Uterus (tissue), 4 donors: ENCODE results near the gene PLCL2. TPM values are rescaled to one million over a fixed set of nuclear protein-coding genes. Genes with fewer than 3 reads are reported as not detected.
"Not testable (repeated sequence)": the region's sequence is repeated elsewhere in the genome, so short reads cannot be mapped to it uniquely, and the experiment has no call there.

ENCODE experiments used
- DNase-seq, 2 donors: peaks; one replicate each; pipeline ENCODE4 v3.0.0-alpha.2; 2019 to 2020
- H3K27ac ChIP-seq, 2 donors: fragments of 200-600 bp; sonication (generic); 1 replicate in 1 of 2; 2 replicates in 1 of 2; pipeline ENCODE4 v1.5.1; 2016 to 2018
- H3K27me3 ChIP-seq, 2 donors: fragments of 200-600 bp; sonication (generic); one replicate each; pipeline ENCODE4 v1.5.1; 2018 to 2019; ENCODE audit warnings: control low read depth in 1 of 2
- H3K36me3 ChIP-seq, 2 donors: fragments of 200-600 bp; sonication (generic); one replicate each; pipeline ENCODE4 v1.5.1; 2019; ENCODE audit warnings: control low read depth in 1 of 2
- H3K4me1 ChIP-seq, 2 donors: fragments of 200-600 bp; sonication (generic); one replicate each; pipeline ENCODE4 v1.5.1; 2018 to 2019; ENCODE audit warnings: control low read depth in 1 of 2
- H3K4me3 ChIP-seq, 2 donors: fragments of 200-600 bp; sonication (generic); 1 replicate in 1 of 2; 2 replicates in 1 of 2; pipeline ENCODE4 v1.5.1; 2018 to 2019; ENCODE audit warnings: mild to moderate bottlenecking in 1 of 2
- H3K9me3 ChIP-seq, 2 donors: fragments of 200-600 bp; sonication (generic); one replicate each; pipeline ENCODE4 v1.5.1; 2019; ENCODE audit warnings: control low read depth in 1 of 2
- CTCF ChIP-seq, 4 experiments: fragments of 200-600 bp in 2 of 4; fragments of 450-650 bp in 2 of 4; sonication (generic) in 2 of 4; IDR thresholded peaks; one replicate each; pipeline ENCODE4 v1.5.1; 2016 to 2019; ENCODE audit warnings: antibody characterized with exemption in 4 of 4, mild to moderate bottlenecking in 2 of 4, moderate library complexity in 1 of 4
- POLR2A ChIP-seq, 2 donors: fragments of 450-650 bp; IDR thresholded peaks; one replicate each; pipeline ENCODE4 v1.6.1; 2016; ENCODE audit warnings: antibody characterized with exemption in 2 of 2, mild to moderate bottlenecking in 1 of 2, moderate library complexity in 1 of 2
- intact Hi-C: fragments of 100-400 bp; cut with DNase I; formaldehyde crosslinking; loops from one replicate; pipeline ENCODE4 v1.15.1; 2023; ENCODE audit warnings: low total_unique reads
- total RNA-seq, 4 donors: library from RNA; depleted of rRNA in 3 of 4; stranded (reverse); fragments of >200 nt in 3 of 4; gene quantifications; one replicate each; pipeline versions ENCODE4 v1.1.0 to v1.2.4, GENCODE V29; 2014 to 2023
- donor health status: DM: yes; HTN: yes; CAD: no.

PLCL2 gene
- total RNA-seq, 4 donors from 2014 or later = 9.7 to 63.0 (median 19.5) TPM

- no peak for TF ChIP-seq POLR2A (IDR thresholded peaks at IDR 0.05)
- TF ChIP-seq CTCF (IDR thresholded peaks at IDR 0.05) = no peak
- Histone ChIP-seq H3K27me3 (no peaks in the 10 kb centered on the region), H3K4me3 (no peak overlapping the region), H3K9me3 (no peaks in the 10 kb centered on the region), H3K4me1 (no peaks in the 10 kb centered on the region), H3K36me3 (no peaks in the 10 kb centered on the region), H3K27ac (no peak overlapping the region)
- intact Hi-C loops = no loop called here
- no peak for DNase-seq
Observed at GRCh38 chr3:17122758-17123157, 238.0 kb downstream of the PLCL2 start.

- Histone ChIP-seq H3K9me3 (no peaks in the 10 kb centered on the region), H3K27me3 (no peaks in the 10 kb centered on the region), H3K4me3 (no peak overlapping the region), H3K4me1 (no peaks in the 10 kb centered on the region), H3K27ac (no peak overlapping the region), H3K36me3 (no peaks in the 10 kb centered on the region)
- TF ChIP-seq POLR2A (IDR thresholded peaks at IDR 0.05) (no peak), CTCF (IDR thresholded peaks at IDR 0.05) (no peak)
- intact Hi-C loops = no loop called here
- DNase-seq = no peak
Observed at GRCh38 chr3:17125738-17126442, 241.1 kb downstream of the PLCL2 start.

GRCh38 chr3:17128671-17129070 lies 243.9 kb downstream of the PLCL2 start:
- DNase-seq, H3K9me3 ChIP-seq, H3K27me3 ChIP-seq, H3K27ac ChIP-seq, intact Hi-C loops, H3K4me1 ChIP-seq, H3K4me3 ChIP-seq, H3K36me3 ChIP-seq: not testable (repeated sequence)

DNA sequence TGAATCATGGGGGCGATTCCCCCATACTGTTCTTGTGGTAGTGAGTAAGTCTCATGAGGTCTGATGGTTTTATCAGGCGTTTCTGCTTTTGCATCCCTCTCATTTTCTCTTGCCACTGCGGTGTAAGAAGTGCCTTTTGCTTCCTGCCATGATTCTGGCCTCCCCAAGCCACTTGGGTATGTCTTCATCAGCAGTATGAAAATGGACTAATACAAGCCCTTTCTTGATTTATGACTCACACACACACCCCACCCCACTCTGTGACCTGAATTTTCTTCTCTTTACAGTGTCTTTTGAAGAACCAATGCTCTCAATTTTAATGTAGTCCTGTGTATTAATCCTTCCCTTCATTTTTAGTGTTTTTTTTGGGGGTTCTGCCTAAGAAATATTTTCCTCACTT lies 244.8 kb downstream of the PLCL2 start:
- H3K9me3 ChIP-seq = no peaks in the 10 kb centered on the region
- H3K27me3 ChIP-seq = no peaks in the 10 kb centered on the region
- no peaks in the 10 kb centered on the region for H3K4me1 ChIP-seq
- H3K36me3 ChIP-seq = no peaks in the 10 kb centered on the region
- no peak overlapping the region for H3K4me3 ChIP-seq
- no peak overlapping the region for H3K27ac ChIP-seq
- DNase-seq = no peak
- TF ChIP-seq CTCF (IDR thresholded peaks at IDR 0.05) (no peak), POLR2A (IDR thresholded peaks at IDR 0.05) (no peak)
- intact Hi-C loops = no loop called here

DNA sequence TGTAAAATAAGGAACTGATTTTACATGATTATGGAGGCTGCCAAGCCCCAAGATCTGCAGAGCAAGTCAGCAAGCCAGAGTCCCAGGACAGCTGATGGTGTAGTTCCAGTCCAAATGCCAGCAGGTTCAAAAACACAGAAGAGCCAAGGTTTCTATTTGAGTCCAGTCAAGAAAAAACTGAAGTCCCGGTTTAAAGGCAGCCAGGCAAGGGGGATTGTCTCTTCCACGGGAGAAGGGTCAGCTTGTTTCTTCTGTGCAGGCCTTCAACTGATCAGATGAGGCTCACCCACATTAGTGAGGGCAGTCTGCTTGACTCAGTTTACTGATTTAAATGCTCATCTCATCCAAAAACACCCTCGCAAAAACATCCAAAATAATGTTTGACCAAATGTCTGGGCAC lies 246.2 kb downstream of the PLCL2 start:
- H3K27ac ChIP-seq = no peak overlapping the region
- H3K4me3 ChIP-seq = no peak overlapping the region
- H3K4me1 ChIP-seq = no peaks in the 10 kb centered on the region
- no peaks in the 10 kb centered on the region for H3K9me3 ChIP-seq
- no peak for DNase-seq
- no peak for TF ChIP-seq CTCF (IDR thresholded peaks at IDR 0.05)
- H3K27me3 ChIP-seq = no peaks in the 10 kb centered on the region
- no peaks in the 10 kb centered on the region for H3K36me3 ChIP-seq
- intact Hi-C loops = no loop called here
